Measurements from ENCODE around the gene TGM1.

DNA sequence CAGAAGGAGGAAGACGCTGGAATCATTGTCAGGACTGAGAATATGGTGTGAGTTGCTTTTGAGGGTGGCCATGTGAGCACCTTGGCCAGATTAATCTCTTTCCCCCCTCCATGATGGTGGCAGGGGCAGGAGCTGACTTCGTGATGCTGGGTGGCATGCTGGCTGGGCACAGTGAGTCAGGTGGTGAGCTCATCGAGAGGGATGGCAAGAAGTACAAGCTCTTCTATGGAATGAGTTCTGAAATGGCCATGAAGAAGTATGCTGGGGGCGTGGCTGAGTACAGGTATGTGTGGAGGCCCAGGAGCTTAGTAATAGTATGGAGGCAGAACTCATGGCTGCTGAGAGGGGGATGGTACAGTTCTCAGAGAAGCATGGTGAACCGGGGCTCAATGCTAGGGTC lies 24.9 kb downstream of the TGM1 start:
- TF ChIP-seq, protein P1, sequence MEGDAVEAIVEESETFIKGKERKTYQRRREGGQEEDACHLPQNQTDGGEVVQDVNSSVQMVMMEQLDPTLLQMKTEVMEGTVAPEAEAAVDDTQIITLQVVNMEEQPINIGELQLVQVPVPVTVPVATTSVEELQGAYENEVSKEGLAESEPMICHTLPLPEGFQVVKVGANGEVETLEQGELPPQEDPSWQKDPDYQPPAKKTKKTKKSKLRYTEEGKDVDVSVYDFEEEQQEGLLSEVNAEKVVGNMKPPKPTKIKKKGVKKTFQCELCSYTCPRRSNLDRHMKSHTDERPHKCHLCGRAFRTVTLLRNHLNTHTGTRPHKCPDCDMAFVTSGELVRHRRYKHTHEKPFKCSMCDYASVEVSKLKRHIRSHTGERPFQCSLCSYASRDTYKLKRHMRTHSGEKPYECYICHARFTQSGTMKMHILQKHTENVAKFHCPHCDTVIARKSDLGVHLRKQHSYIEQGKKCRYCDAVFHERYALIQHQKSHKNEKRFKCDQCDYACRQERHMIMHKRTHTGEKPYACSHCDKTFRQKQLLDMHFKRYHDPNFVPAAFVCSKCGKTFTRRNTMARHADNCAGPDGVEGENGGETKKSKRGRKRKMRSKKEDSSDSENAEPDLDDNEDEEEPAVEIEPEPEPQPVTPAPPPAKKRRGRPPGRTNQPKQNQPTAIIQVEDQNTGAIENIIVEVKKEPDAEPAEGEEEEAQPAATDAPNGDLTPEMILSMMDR (IDR thresholded peaks at IDR 0.05 in 4 of 5, conservative IDR thresholded peaks at IDR 0.05 in 1 of 5) = no peak
- no peak for TF ChIP-seq POLR2A (IDR thresholded peaks at IDR 0.05)
